ENCODE data around the gene MAD1L1.

- TF ChIP-seq KLF16 (tag by site-specific recombination; IDR thresholded peaks at IDR 0.05) (no peak), ZNF560 (tag by site-specific recombination; IDR thresholded peaks at IDR 0.05; ENCODE audit: borderline replicate concordance) (no peak), RBAK (tag by site-specific recombination; IDR thresholded peaks at IDR 0.05) (no peak), ZNF473 (tag by site-specific recombination; IDR thresholded peaks at IDR 0.05) (no peak), ZNF214 (tag by site-specific recombination; IDR thresholded peaks at IDR 0.05; ENCODE audit: borderline replicate concordance) (no peak), REST (tag by site-specific recombination; IDR thresholded peaks at IDR 0.05) (no peak), ZBTB10 (tag by site-specific recombination; IDR thresholded peaks at IDR 0.05) (no peak), ZNF274 (IDR thresholded peaks at IDR 0.05; ENCODE audit: low read length) (no peak), ZNF274 (tag by site-specific recombination; IDR thresholded peaks at IDR 0.05; ENCODE audit: borderline replicate concordance) (no peak), CTCF (tag by site-specific recombination; IDR thresholded peaks at IDR 0.05) (no peak), ZNF677 (tag by site-specific recombination; IDR thresholded peaks at IDR 0.05) (no peak), ZBTB8A (tag by site-specific recombination; IDR thresholded peaks at IDR 0.05) (no peak), ZNF704 (tag by site-specific recombination; IDR thresholded peaks at IDR 0.05) (no peak), ZNF175 (tag by site-specific recombination; IDR thresholded peaks at IDR 0.05) (no peak)
These were observed 280.0 kb downstream of the MAD1L1 start for GRCh38 chr7:1952781-1953180.

All from HEK293 (cell line).